ENCODE measurements around the gene PUS1. TPM values are rescaled to one million over a fixed set of nuclear protein-coding genes. Genes with fewer than 3 reads are reported as not detected.

The PUS1 gene
- total RNA-seq, 1 experiment from 2014 or later = 44.6 TPM

- in situ Hi-C loops (cut with HindIII; ENCODE audit: low sequenced_read_pairs) = no loop called here
Measured at GRCh38 chr12:131913666-131914065, 15.4 kb upstream of the PUS1 start.

DNA sequence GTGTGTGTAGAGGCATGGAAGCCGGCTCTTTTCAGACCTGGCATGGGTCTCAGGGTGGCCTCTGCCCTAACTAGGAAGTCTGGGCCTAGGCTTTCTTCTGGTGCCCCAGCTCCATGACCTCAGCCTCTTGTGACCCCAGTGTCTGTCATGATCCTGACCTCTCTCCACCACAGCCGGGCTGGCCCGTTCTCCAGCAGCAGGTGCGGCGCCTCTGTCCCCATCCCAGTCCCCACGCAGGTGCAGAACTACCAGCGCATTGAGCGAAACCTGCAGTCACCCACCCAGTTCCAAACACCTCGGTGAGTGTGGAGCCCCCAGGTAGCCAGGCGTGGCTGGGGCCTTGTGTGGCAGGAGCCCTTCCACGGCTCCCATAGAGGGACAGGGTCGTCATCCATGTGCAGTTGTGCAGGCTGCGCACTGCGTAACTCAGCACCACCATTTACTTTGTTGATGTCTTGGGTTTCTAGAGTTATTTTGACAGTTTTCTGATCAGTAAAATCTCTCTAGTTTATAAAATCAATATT is 14.8 kb upstream of the PUS1 start:
- no peak for DNase-seq (ENCODE audit: low spot score)
- in situ Hi-C loops (cut with HindIII; ENCODE audit: low sequenced_read_pairs) = no loop called here

More at GRCh38 chr12:131913666-131914065, 15.4 kb upstream of the PUS1 start:
- no peak for DNase-seq (ENCODE audit: low spot score)

GRCh38 chr12:131915000-131915689 is 13.9 kb upstream of the PUS1 start:
- DNase-seq (ENCODE audit: low spot score) = no peak
- in situ Hi-C loops (cut with HindIII; ENCODE audit: low sequenced_read_pairs) = no loop called here

GRCh38 chr12:131915823-131916222 is 13.3 kb upstream of the PUS1 start:
- no peak for DNase-seq (ENCODE audit: low spot score)
- in situ Hi-C loops (cut with HindIII; ENCODE audit: low sequenced_read_pairs) = no loop called here

DNA sequence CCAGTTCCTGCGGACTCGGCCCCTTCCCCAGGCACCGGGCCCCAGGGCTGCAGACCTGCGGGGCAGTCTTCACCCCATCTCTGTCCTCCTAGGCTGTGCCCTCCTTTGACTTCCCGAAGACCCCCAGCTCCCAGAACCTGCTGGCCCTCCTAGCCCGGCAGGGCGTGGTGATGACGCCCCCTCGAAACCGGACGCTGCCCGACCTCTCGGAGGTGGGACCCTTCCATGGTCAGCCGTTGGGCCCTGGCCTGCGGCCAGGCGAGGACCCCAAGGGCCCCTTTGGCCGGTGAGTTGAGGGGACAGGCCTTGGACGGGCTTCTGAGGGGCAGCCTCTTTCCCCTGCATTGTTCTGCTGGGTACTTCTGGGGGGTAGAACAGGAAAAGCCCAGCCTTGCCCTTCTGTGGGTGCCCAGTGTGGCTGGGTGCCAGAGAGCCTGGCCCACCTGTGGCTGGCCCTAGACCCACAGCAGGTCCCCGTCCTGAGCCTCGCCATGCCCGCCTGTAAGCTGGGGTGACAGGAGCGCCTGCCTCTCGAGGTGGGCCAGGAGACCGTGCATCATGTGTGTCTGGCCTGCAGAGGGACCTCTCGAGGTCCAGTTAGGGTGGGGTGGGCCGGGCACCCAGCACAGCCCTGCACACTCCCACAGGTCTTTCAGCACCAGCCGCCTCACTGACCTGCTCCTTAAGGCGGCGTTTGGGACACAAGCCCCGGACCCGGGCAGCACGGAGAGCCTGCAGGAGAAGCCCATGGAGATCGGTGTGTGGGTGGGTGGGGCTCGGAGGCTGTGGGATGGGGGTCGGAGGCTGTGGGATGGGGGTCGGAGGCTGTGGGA is 12.6 kb upstream of the PUS1 start:
- in situ Hi-C loops (cut with HindIII; ENCODE audit: low sequenced_read_pairs) = no loop called here
- no peak for DNase-seq (ENCODE audit: low spot score)

- no peak for DNase-seq (ENCODE audit: low spot score)
- in situ Hi-C loops (cut with HindIII; ENCODE audit: low sequenced_read_pairs) = no loop called here
Measured at GRCh38 chr12:131917139-131917710, 11.9 kb upstream of the PUS1 start.

- in situ Hi-C loops (cut with HindIII; ENCODE audit: low sequenced_read_pairs) = no loop called here
- DNase-seq (ENCODE audit: low spot score) = no peak
Measured at GRCh38 chr12:131917711-131918306, 11.3 kb upstream of the PUS1 start.

- in situ Hi-C loops (cut with HindIII; ENCODE audit: low sequenced_read_pairs) = no loop called here
Measured at GRCh38 chr12:131918311-131919050, 10.6 kb upstream of the PUS1 start.

GRCh38 chr12:131919051-131919347 is 10.1 kb upstream of the PUS1 start:
- in situ Hi-C loops (cut with HindIII; ENCODE audit: low sequenced_read_pairs) = no loop called here
- no peak for DNase-seq (ENCODE audit: low spot score)

More at GRCh38 chr12:131918311-131919050, 10.6 kb upstream of the PUS1 start:
- DNase-seq (ENCODE audit: low spot score) = no peak

DNA sequence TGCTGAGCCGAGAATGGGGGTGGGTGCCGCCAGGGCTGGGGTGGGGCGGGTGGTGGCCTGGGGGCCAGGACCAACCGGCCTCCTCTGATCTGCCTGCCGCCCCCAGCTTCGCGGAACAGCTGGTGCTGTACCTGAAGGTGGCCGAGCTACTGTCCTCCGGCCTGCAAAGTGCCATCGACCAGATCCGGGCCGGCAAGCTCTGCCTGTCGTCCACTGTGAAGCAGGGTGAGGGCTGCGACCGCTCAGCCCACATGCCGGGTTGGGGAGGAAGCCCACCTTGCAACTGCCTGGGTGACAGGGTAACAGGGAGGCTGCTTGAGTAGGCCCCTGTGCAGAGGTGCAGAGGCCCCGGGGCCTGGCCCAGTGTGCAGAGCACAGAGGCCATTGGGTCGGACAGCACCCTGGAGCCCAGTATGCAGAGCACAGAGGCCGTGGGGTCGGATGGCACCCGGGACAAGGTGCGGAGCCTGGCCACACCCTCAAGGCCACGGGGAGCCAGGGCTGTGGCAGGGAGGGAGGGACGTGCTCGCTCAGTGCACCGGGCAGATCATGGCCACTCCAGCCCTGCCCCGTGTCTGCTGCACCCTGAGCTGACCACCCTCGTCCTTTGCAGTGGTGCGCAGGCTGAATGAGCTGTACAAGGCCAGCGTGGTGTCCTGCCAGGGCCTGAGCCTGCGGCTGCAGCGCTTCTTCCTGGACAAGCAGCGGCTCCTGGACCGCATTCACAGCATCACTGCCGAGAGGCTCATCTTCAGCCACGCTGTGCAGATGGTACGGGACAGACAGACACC is 9.5 kb upstream of the PUS1 start:
- DNase-seq (ENCODE audit: low spot score) = no peak
- in situ Hi-C loops (cut with HindIII; ENCODE audit: low sequenced_read_pairs) = no loop called here

GRCh38 chr12:131920157-131920508 is 8.9 kb upstream of the PUS1 start:
- DNase-seq (ENCODE audit: low spot score) = no peak

DNA sequence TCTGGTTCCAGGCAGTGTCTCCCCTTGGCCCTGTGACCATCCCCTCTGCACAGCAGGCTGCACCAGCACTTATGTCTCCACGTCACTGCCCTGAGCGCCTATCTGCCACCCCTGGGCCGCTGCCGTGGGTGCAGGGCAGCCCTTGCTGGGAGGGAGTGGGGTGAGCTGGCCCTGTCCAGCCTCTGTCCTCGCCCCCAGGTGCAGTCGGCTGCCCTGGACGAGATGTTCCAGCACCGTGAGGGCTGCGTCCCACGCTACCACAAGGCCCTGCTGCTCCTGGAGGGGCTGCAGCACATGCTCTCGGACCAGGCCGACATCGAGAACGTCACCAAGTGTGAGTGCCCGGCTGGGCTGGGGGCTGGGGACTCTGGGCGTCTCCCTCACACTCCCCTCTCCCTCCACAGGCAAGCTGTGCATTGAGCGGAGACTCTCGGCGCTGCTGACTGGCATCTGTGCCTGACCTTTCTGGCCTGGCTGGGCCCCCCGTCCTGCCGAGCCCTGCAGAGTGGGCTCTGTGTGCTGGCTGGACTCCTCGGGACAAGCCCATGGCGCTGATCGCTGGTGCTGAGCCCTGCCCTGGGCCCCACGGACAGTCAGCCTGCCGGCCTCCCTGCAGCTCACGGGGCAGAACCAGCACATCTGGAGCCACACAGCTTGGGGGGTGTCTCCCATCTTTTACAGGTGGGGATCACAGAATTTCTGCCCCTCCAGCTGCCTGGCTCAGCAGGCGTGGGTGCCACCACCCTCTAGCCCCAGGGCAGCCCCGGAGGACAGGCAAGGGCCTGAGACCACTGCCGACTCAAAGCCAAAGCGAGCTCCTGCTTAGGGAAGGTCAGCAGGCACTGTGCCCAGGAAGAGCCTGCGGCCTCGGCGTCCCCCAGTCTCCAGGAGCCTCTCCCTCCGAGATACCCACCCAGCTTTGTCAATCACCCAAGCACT is 7.9 kb upstream of the PUS1 start:
- in situ Hi-C loops (cut with HindIII; ENCODE audit: low sequenced_read_pairs) = no loop called here
- DNase-seq (ENCODE audit: low spot score) = no peak

More at GRCh38 chr12:131920157-131920508, 8.9 kb upstream of the PUS1 start:
- in situ Hi-C loops (cut with HindIII; ENCODE audit: low sequenced_read_pairs) = no loop called here

- no peak for DNase-seq (ENCODE audit: low spot score)
- in situ Hi-C loops (cut with HindIII; ENCODE audit: low sequenced_read_pairs) = no loop called here
Measured at GRCh38 chr12:131921866-131922769, 7.0 kb upstream of the PUS1 start.

DNA sequence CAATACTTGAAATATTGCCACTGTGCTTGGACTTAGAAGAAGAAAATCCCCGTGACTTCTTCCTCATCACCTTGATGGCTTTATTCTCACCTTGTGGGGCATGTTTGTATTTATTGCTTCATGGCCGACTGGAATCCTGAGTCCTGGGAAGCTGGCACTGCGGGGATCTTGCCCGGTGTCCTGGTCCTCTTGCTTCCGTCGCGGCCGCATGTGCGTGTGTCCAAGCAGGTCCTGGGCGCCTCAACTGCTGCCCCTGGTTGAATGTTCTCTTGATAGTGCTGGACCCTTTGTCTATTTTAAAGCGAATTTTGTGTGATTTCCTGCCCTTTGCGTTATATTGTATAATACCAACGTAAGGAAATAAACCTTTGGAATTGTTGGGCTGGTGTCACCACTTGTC is 6.3 kb upstream of the PUS1 start:
- no peak for DNase-seq (ENCODE audit: low spot score)

DNA sequence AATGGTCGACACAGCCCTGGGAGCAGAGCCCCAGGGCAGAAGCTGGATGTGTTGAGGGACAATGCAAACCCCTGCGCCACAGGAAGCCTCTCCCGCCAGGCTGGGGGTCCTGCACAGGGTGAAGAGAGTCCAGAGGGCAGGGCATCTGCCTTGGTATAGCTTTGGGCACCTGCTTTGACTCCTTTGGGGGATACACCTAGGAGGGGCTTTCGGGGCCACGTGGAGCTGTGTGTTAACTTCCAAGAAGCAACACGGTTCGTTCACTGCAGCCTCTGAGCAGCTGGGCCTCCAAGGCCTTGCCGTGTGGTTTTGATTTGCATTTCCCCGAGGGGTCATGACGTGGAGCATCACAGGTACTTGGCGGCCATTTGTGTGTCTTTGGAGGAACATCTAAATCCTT is 5.8 kb upstream of the PUS1 start:
- no peak for DNase-seq (ENCODE audit: low spot score)
- in situ Hi-C loops (cut with HindIII; ENCODE audit: low sequenced_read_pairs) = no loop called here

More for the DNA sequence above, 6.3 kb upstream of the PUS1 start:
- in situ Hi-C loops (cut with HindIII; ENCODE audit: low sequenced_read_pairs) = no loop called here

All from G401 (cell line).